ENCODE data around the gene CDK6.

GRCh38 chr7:92884218-92884617 is 47.8 kb upstream of the CDK6 start:
- TF ChIP-seq EGR1 (IDR thresholded peaks at IDR 0.05; ENCODE audit: low read depth in 2 of 2) (no peak), CTCF (IDR thresholded peaks at IDR 0.05; ENCODE audit: low read depth, low read length, missing input control) (no peak), TAF1 (conservative IDR thresholded peaks at IDR 0.05) (no peak), JUND (IDR thresholded peaks at IDR 0.05) (no peak), MAX (IDR thresholded peaks at IDR 0.05) (no peak), RXRA (IDR thresholded peaks at IDR 0.05) (no peak), GABPA (IDR thresholded peaks at IDR 0.05 in 1 of 2, conservative IDR thresholded peaks at IDR 0.05 in 1 of 2) (no peak), FOXA2 (IDR thresholded peaks at IDR 0.05) (no peak), ZBTB33 (IDR thresholded peaks at IDR 0.05) (no peak), REST (IDR thresholded peaks at IDR 0.05) (no peak), SP1 (IDR thresholded peaks at IDR 0.05) (no peak), RAD21 (IDR thresholded peaks at IDR 0.05) (no peak)

Data from liver (tissue), 3 donors.